ENCODE results near the gene OSGIN1. TPM values are rescaled to one million over a fixed set of nuclear protein-coding genes. Genes with fewer than 3 reads are reported as not detected.

OSGIN1 gene
- total RNA-seq, 3 donors from 2014 or later: 0.63 to 1.9 (median 0.92) TPM

DNA sequence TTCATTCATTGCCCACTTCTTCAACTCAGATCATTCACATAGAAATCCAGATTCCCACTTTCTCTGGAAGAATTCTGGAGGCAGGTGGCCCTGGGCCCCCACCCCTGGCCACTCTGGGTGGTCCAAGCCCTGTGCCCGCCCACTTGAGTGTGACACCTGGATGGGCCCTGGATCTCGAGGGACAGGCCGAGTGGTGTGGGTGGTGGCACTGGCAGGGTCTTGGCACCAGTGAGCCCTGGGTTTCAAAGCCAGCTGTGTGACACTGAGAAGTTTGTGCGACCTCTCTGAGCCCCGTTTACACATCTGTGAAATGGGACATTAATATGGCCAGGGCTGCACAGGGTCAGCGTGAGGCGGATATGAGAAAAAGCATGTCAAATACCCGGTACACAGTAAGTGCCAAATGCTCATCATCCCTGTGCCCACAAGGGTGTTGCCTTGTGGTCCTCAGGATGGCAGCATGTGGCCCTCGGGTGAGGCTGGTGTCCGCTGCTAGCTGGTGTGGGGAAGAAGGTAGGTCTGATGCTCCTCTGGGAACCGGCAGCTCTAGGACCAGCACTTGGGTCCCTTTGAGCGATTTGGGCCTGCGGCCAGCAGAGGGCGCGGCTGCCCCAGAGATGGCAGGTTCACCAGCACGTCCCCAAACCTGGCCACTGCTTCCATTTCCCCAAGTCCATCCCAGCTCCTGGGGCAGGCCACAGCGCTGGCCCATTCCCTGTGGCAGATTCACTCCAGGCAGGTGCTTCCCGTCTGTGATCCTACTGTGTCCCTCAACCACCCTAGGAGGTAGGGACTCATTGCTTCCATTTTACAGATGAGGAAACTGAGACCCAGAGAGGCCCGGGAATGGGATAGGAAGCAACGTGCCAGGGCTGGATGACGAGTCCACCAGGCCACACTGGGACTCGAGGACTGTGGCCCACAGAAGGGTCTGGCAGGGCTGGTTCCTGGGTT lies 3.6 kb downstream of the OSGIN1 start:
- ATAC-seq (peak; percentile 49 to 61), DNase-seq (peak; percentile 57)
- no peak overlapping the region for H3K4me3 Mint-ChIP-seq
- no peaks in the 10 kb centered on the region for H3K36me3 Mint-ChIP-seq (ENCODE audit: insufficient read depth)
- peaks cover 2% of the 10 kb centered on the region for H3K4me1 Mint-ChIP-seq (ENCODE audit: low read depth)
- H3K9me3 Mint-ChIP-seq: no peaks in the 10 kb centered on the region
- H3K27me3 Mint-ChIP-seq (ENCODE audit: low read depth): peaks cover 29% of the 10 kb centered on the region

GRCh38 chr16:83957296-83957855 lies 4.3 kb downstream of the OSGIN1 start:
- no peaks in the 10 kb centered on the region for H3K9me3 Mint-ChIP-seq
- H3K27me3 Mint-ChIP-seq (ENCODE audit: low read depth): peaks cover 26% of the 10 kb centered on the region
- ATAC-seq: no peak
- no peaks in the 10 kb centered on the region for H3K36me3 Mint-ChIP-seq (ENCODE audit: insufficient read depth)
- no peak for DNase-seq
- H3K4me3 Mint-ChIP-seq: no peak overlapping the region
- H3K4me1 Mint-ChIP-seq (ENCODE audit: low read depth): peaks cover 2% of the 10 kb centered on the region

DNA sequence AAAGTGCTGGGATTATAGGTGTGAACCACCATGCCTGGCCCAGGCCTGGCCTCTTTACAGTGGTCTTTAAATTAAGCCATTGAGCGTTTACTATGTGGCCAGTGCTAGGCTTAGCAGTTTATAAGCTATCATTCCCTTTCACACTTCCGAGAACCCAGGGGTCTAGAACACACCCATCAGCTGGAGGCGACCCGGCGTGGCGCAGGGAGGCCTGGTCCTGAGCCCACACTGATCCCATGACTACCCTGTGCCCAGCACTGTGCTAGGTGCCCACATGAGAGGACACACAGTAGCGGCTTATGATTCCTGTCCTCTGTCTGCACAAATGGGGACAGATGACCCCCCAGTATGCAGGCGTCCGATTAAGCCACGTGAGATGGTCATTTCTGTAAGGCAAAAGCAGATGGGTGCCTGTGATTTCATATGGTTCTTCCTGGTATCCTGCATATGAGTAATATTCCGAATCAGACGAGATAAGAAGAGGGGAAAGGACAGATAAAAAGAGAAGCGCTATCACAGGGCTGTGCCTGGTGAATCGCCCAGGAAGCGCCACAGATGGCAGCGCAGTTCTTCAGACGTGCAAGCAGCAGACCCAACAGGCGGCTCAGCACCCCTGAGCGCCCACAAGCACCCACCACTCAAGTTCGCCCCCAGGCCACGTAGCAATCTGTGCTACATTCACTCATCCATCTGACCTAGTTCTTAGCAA lies 5.3 kb downstream of the OSGIN1 start:
- DNase-seq (no peak), ATAC-seq (no peak)
- Mint-ChIP-seq H3K9me3 (no peaks in the 10 kb centered on the region), H3K4me3 (no peak overlapping the region), H3K36me3 (ENCODE audit: insufficient read depth) (no peaks in the 10 kb centered on the region), H3K27me3 (ENCODE audit: low read depth) (peaks cover 23% of the 10 kb centered on the region), H3K4me1 (ENCODE audit: low read depth) (peaks cover 2% of the 10 kb centered on the region)

- Mint-ChIP-seq H3K4me3 (no peak overlapping the region), H3K9me3 (no peaks in the 10 kb centered on the region), H3K36me3 (ENCODE audit: insufficient read depth) (no peaks in the 10 kb centered on the region), H3K27me3 (ENCODE audit: low read depth) (peaks cover 21% of the 10 kb centered on the region), H3K4me1 (ENCODE audit: low read depth) (peaks cover under 1% of the 10 kb centered on the region)
- no peak for ATAC-seq
- DNase-seq: no peak
Measured at GRCh38 chr16:83958846-83959565, 6.0 kb downstream of the OSGIN1 start.

GRCh38 chr16:83959656-83960434 lies 6.8 kb downstream of the OSGIN1 start:
- Mint-ChIP-seq H3K9me3 (no peaks in the 10 kb centered on the region), H3K4me1 (ENCODE audit: low read depth) (no peaks in the 10 kb centered on the region), H3K36me3 (ENCODE audit: insufficient read depth) (no peaks in the 10 kb centered on the region), H3K27me3 (ENCODE audit: low read depth) (peaks cover 13% of the 10 kb centered on the region), H3K4me3 (no peak overlapping the region)
- DNase-seq (no peak), ATAC-seq (no peak)

GRCh38 chr16:83960521-83961249 lies 7.6 kb downstream of the OSGIN1 start:
- H3K4me3 Mint-ChIP-seq: no peak overlapping the region
- no peaks in the 10 kb centered on the region for H3K9me3 Mint-ChIP-seq
- no peak for ATAC-seq
- DNase-seq: no peak
- no peaks in the 10 kb centered on the region for H3K4me1 Mint-ChIP-seq (ENCODE audit: low read depth)
- H3K27me3 Mint-ChIP-seq (ENCODE audit: low read depth): peaks cover 6% of the 10 kb centered on the region
- no peaks in the 10 kb centered on the region for H3K36me3 Mint-ChIP-seq (ENCODE audit: insufficient read depth)

- H3K27me3 Mint-ChIP-seq (ENCODE audit: low read depth): peaks cover 4% of the 10 kb centered on the region
- no peaks in the 10 kb centered on the region for H3K9me3 Mint-ChIP-seq
- DNase-seq: no peak
- no peaks in the 10 kb centered on the region for H3K4me1 Mint-ChIP-seq (ENCODE audit: low read depth)
- H3K4me3 Mint-ChIP-seq: no peak overlapping the region
- no peak for ATAC-seq
- no peaks in the 10 kb centered on the region for H3K36me3 Mint-ChIP-seq (ENCODE audit: insufficient read depth)
Measured at GRCh38 chr16:83961591-83961990, 8.6 kb downstream of the OSGIN1 start.

GRCh38 chr16:83963277-83964119 lies 10.5 kb downstream of the OSGIN1 start:
- DNase-seq (no peak), ATAC-seq (no peak)
- Mint-ChIP-seq H3K27me3 (ENCODE audit: low read depth) (peaks cover 8% of the 10 kb centered on the region), H3K4me1 (ENCODE audit: low read depth) (peaks cover 2% of the 10 kb centered on the region), H3K4me3 (no peak overlapping the region), H3K36me3 (ENCODE audit: insufficient read depth) (no peaks in the 10 kb centered on the region), H3K9me3 (no peaks in the 10 kb centered on the region)

DNA sequence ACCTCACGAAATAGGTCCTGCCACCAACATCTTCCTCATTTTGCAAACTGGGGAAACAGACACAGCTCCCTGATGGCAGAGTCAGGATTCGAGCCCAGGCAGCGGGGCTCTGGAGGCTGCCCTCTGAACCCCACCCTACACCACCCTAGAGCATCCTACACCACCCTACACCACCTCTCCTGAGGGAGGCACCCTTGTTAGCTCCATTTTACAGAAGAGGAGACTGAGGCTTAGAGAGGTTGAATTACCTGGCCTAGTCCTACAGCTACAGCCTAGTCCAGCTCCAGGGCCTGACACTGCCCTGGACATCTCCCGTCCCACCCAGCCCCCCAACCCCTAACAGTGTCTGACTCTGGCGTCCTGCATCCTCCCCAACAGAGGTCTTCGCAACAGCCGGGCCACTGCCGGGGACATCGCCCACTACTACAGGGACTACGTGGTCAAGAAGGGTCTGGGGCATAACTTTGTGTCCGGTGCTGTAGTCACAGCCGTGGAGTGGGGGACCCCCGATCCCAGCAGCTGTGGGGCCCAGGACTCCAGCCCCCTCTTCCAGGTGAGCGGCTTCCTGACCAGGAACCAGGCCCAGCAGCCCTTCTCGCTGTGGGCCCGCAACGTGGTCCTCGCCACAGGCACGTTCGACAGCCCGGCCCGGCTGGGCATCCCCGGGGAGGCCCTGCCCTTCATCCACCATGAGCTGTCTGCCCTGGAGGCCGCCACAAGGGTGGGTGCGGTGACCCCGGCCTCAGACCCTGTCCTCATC lies 11.8 kb downstream of the OSGIN1 start:
- DNase-seq (no peak), ATAC-seq (no peak)
- no peaks in the 10 kb centered on the region for H3K36me3 Mint-ChIP-seq (ENCODE audit: insufficient read depth)
- peaks cover 16% of the 10 kb centered on the region for H3K27me3 Mint-ChIP-seq (ENCODE audit: low read depth)
- H3K4me3 Mint-ChIP-seq: no peak overlapping the region
- no peaks in the 10 kb centered on the region for H3K9me3 Mint-ChIP-seq
- H3K4me1 Mint-ChIP-seq (ENCODE audit: low read depth): peaks cover 2% of the 10 kb centered on the region

DNA sequence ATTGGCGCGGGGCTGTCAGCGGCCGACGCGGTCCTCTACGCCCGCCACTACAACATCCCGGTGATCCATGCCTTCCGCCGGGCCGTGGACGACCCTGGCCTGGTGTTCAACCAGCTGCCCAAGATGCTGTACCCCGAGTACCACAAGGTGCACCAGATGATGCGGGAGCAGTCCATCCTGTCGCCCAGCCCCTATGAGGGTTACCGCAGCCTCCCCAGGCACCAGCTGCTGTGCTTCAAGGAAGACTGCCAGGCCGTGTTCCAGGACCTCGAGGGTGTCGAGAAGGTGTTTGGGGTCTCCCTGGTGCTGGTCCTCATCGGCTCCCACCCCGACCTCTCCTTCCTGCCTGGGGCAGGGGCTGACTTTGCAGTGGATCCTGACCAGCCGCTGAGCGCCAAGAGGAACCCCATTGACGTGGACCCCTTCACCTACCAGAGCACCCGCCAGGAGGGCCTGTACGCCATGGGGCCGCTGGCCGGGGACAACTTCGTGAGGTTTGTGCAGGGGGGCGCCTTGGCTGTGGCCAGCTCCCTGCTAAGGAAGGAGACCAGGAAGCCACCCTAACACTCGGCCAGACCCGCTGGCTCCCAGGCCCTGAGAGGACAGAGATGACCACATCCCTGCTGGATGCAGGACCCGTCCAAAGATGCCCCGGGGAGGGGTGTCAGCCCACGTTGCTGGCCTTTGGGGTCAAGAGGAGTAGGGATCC lies 12.6 kb downstream of the OSGIN1 start:
- H3K36me3 Mint-ChIP-seq (ENCODE audit: insufficient read depth): no peaks in the 10 kb centered on the region
- no peak for ATAC-seq
- H3K4me3 Mint-ChIP-seq: no peak overlapping the region
- no peak for DNase-seq
- H3K4me1 Mint-ChIP-seq (ENCODE audit: low read depth): peaks cover 2% of the 10 kb centered on the region
- peaks cover 23% of the 10 kb centered on the region for H3K27me3 Mint-ChIP-seq (ENCODE audit: low read depth)
- H3K9me3 Mint-ChIP-seq: no peaks in the 10 kb centered on the region

DNA sequence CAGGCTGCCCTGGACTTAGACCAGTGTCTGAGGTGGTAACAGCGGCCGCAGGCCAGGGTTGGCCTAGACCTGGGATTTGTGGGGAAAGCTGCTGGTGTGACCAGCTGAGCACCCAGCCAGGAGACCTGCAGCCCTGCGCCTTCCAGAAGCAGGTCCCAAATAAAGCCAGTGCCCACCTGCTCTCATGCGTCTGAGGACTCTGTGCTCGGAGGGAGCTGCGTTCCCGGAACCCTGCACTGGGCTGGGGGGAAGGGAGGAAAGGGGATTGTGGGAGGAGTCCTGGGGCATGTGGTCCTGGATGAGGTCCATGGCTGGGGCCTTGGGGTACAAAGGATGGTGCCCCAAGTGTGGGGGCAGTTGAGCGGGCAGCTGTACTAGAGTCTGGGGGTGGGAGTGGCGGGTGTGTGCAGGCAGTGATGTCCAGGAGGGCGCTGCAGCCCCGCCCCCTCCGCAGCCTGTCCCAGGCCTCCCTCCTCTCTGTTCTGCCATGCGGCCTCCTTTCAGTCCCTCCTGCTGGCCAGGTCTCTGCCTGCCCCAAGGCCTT lies 13.2 kb downstream of the OSGIN1 start:
- H3K4me1 Mint-ChIP-seq (ENCODE audit: low read depth): peaks cover 2% of the 10 kb centered on the region
- ATAC-seq (no peak), DNase-seq (no peak)
- H3K9me3 Mint-ChIP-seq: no peaks in the 10 kb centered on the region
- peaks cover 24% of the 10 kb centered on the region for H3K27me3 Mint-ChIP-seq (ENCODE audit: low read depth)
- no peak overlapping the region for H3K4me3 Mint-ChIP-seq
- H3K36me3 Mint-ChIP-seq (ENCODE audit: insufficient read depth): no peaks in the 10 kb centered on the region

Measured in activated T-cell treated with anti-CD3 and anti-CD28 coated beads, Interleukin-2, amount 50 U/mL, for 4 hours (primary cell).